Left lung (tissue), 10 donors: ENCODE results near the gene MAS1L. TPM values are rescaled to one million over a fixed set of nuclear protein-coding genes. Genes with fewer than 3 reads are reported as not detected.

ENCODE experiments used
- ATAC-seq: fragments of 200-7000 bp; cut with Tn5 transposase; one replicate; pipeline ENCODE4 v1.9.1; 2020; ENCODE audit warnings: moderate library complexity
- DNase-seq, 4 donors: peaks; one replicate each; pipeline ENCODE4 v3.0.0-alpha.2; 2013 to 2020
- H3K27ac ChIP-seq, 2 donors: fragments of 200-600 bp; sonication (generic) in 1 of 2; one replicate each; pipeline versions ENCODE4 v1.5.0 to v1.8.0; 2020 to 2021
- H3K27me3 ChIP-seq, 2 donors: fragments of 200-600 bp; sonication (generic) in 1 of 2; one replicate each; pipeline versions ENCODE4 v1.5.0 to v1.8.0; 2020 to 2021
- H3K36me3 ChIP-seq, 2 donors: fragments of 200-600 bp; sonication (generic) in 1 of 2; one replicate each; pipeline versions ENCODE4 v1.5.0 to v1.8.0; 2020 to 2021
- H3K4me1 ChIP-seq, 2 donors: fragments of 200-600 bp; one replicate each; pipeline ENCODE4 v1.8.0; 2021
- H3K4me3 ChIP-seq, 2 donors: fragments of 200-600 bp; sonication (generic) in 1 of 2; one replicate each; pipeline versions ENCODE4 v1.5.0 to v1.8.0; 2020 to 2021; ENCODE audit warnings: mild to moderate bottlenecking in 1 of 2
- H3K9me3 ChIP-seq, 2 donors: fragments of 200-600 bp; sonication (generic) in 1 of 2; one replicate each; pipeline versions ENCODE4 v1.5.0 to v1.8.0; 2020 to 2021
- CTCF ChIP-seq, 2 donors: fragments of 200-600 bp; sonication (generic) in 1 of 2; IDR thresholded peaks; one replicate each; pipeline versions ENCODE4 v1.5.0 to v1.8.0; 2021; ENCODE audit warnings: antibody characterized with exemption in 2 of 2
- intact Hi-C, 2 donors: fragments of 100-400 bp; cut with DNase I; formaldehyde crosslinking; loops; one replicate each; pipeline versions ENCODE4 v1.11.2 to v1.14.2; 2022
- polyA plus RNA-seq, 6 donors: library from polyadenylated mRNA; unstranded; fragments of 120-200 nt; gene quantifications; one replicate each; pipeline ENCODE4 v1.2.1, GENCODE V29; 2013; ENCODE audit not compliant: insufficient read length in 6 of 6
- total RNA-seq, 2 donors: library from RNA; stranded (reverse); fragmentation: NEBNext Ultra II Directional; extraction: Animal tissue kit (Norgen Biotek cat#: 25700); gene quantifications; one replicate each; pipeline ENCODE4 v1.2.1, GENCODE V29; 2021
- donor health status: DM: no; HTN: yes; CAD: no.
- donor health status: DM: no; HTN: no; CAD: no.

MAS1L gene
- total and polyA plus RNA-seq, 8 donors, result not detected

GRCh38 chr6:29505808-29506207 is 18.1 kb upstream of the MAS1L start:
- no peak for TF ChIP-seq CTCF (IDR thresholded peaks at IDR 0.05)
- H3K36me3 ChIP-seq, result no peaks in the 10 kb centered on the region
- no peak for DNase-seq
- ATAC-seq, result no peak
- no peak overlapping the region for H3K27ac ChIP-seq
- H3K4me1 ChIP-seq, result no peaks in the 10 kb centered on the region
- intact Hi-C loops, result no loop called here
- H3K27me3 ChIP-seq, result peaks cover 0 to 8% of the 10 kb centered on the region in 2 donors
- H3K9me3 ChIP-seq, result no peaks in the 10 kb centered on the region
- no peak overlapping the region for H3K4me3 ChIP-seq

GRCh38 chr6:29504961-29505360 is 17.2 kb upstream of the MAS1L start:
- Histone ChIP-seq H3K4me3 (no peak overlapping the region), H3K4me1 (no peaks in the 10 kb centered on the region), H3K27ac (no peak overlapping the region), H3K9me3 (no peaks in the 10 kb centered on the region), H3K27me3 (peaks cover 0 to 17% of the 10 kb centered on the region in 2 donors), H3K36me3 (no peaks in the 10 kb centered on the region)
- no peak for TF ChIP-seq CTCF (IDR thresholded peaks at IDR 0.05)
- ATAC-seq (no peak), DNase-seq (no peak)
- intact Hi-C loops, result no loop called here

GRCh38 chr6:29502597-29502996 is 14.8 kb upstream of the MAS1L start:
- intact Hi-C loops, result no loop called here
- Histone ChIP-seq H3K9me3 (no peaks in the 10 kb centered on the region), H3K27me3 (peaks cover 0 to 20% of the 10 kb centered on the region in 2 donors), H3K4me1 (no peaks in the 10 kb centered on the region), H3K4me3 (no peak overlapping the region), H3K36me3 (no peaks in the 10 kb centered on the region), H3K27ac (no peak overlapping the region)
- TF ChIP-seq CTCF (IDR thresholded peaks at IDR 0.05), result no peak
- ATAC-seq, result no peak
- DNase-seq, result no peak

- TF ChIP-seq CTCF (IDR thresholded peaks at IDR 0.05), result no peak
- peaks cover 0 to 20% of the 10 kb centered on the region in 2 donors for H3K27me3 ChIP-seq
- ATAC-seq (no peak), DNase-seq (no peak)
- H3K4me3 ChIP-seq, result no peak overlapping the region
- intact Hi-C loops, result no loop called here
- H3K4me1 ChIP-seq, result no peaks in the 10 kb centered on the region
- no peaks in the 10 kb centered on the region for H3K36me3 ChIP-seq
- H3K27ac ChIP-seq, result no peak overlapping the region
- H3K9me3 ChIP-seq, result no peaks in the 10 kb centered on the region
Observed at GRCh38 chr6:29502181-29502580, 14.4 kb upstream of the MAS1L start.

GRCh38 chr6:29501106-29501505 is 13.3 kb upstream of the MAS1L start:
- DNase-seq (no peak), ATAC-seq (no peak)
- intact Hi-C loops, result no loop called here
- peaks cover 0 to 20% of the 10 kb centered on the region in 2 donors for H3K27me3 ChIP-seq
- no peaks in the 10 kb centered on the region for H3K4me1 ChIP-seq
- no peak overlapping the region for H3K4me3 ChIP-seq
- no peak for TF ChIP-seq CTCF (IDR thresholded peaks at IDR 0.05)
- no peaks in the 10 kb centered on the region for H3K9me3 ChIP-seq
- H3K36me3 ChIP-seq, result no peaks in the 10 kb centered on the region
- H3K27ac ChIP-seq, result no peak overlapping the region
